OCI-LY1 (cell line): ENCODE results near the gene MAP1LC3A.

Source experiments
- H2AFZ ChIP-seq: fragments of 200-600 bp; sonication (generic), shearing (Covaris generic); 2 replicates; pipeline ENCODE4 v1.6.0; 2014; ENCODE audit warnings: antibody characterized with exemption, mild to moderate bottlenecking, low read length
- H3F3A ChIP-seq: fragments of 200-600 bp; sonication (generic), shearing (Covaris generic); 2 replicates; pipeline ENCODE4 v1.6.0; 2014; ENCODE audit warnings: mild to moderate bottlenecking, antibody characterized with exemption, low read length, moderate library complexity; ENCODE audit not compliant: insufficient read depth
- H3K27ac ChIP-seq: fragments of 200-600 bp; sonication (generic); 2 replicates; pipeline ENCODE4 v1.5.1; 2014; ENCODE audit warnings: low read length, mixed run types, mild to moderate bottlenecking, low read depth; ENCODE audit not compliant: poor library complexity, severe bottlenecking
- H3K27me3 ChIP-seq: fragments of 200-600 bp; sonication (generic); 2 replicates; pipeline ENCODE4 v1.6.0; 2014; ENCODE audit warnings: antibody characterized with exemption, mild to moderate bottlenecking, low read length, moderate library complexity; ENCODE audit not compliant: insufficient read depth
- H3K36me3 ChIP-seq: fragments of 200-600 bp; sonication (generic); 2 replicates; pipeline ENCODE4 v1.6.1; 2014; ENCODE audit warnings: mild to moderate bottlenecking, antibody characterized with exemption, low read length, moderate library complexity, mixed read lengths; ENCODE audit not compliant: insufficient read depth
- H3K4me1 ChIP-seq: fragments of 200-600 bp; sonication (generic); 2 replicates; pipeline ENCODE4 v1.5.1; 2014; ENCODE audit warnings: mild to moderate bottlenecking, low read length, moderate library complexity; ENCODE audit not compliant: insufficient read depth, severe bottlenecking
- H3K4me2 ChIP-seq: fragments of 200-600 bp; sonication (generic), shearing (Covaris generic); 2 replicates; pipeline ENCODE4 v1.6.1; 2014; ENCODE audit warnings: low read length
- H3K4me3 ChIP-seq: fragments of 200-600 bp; sonication (generic); 2 replicates; pipeline ENCODE4 v1.5.1; 2014; ENCODE audit warnings: low read length, low read depth, mild to moderate bottlenecking, mixed read lengths; ENCODE audit not compliant: poor library complexity, severe bottlenecking
- H3K79me2 ChIP-seq: fragments of 200-600 bp; shearing (Covaris generic); 2 replicates; pipeline ENCODE4 v1.6.1; 2016; ENCODE audit warnings: mixed run types, low read length, mixed read lengths; ENCODE audit not compliant: insufficient read depth
- H3K9ac ChIP-seq: fragments of 200-600 bp; sonication (generic), shearing (Covaris generic); 2 replicates; pipeline ENCODE4 v1.6.1; 2014; ENCODE audit warnings: mild to moderate bottlenecking, low read length, mixed read lengths
- H3K9me2 ChIP-seq: fragments of 200-600 bp; sonication (generic), shearing (Covaris generic); 2 replicates; pipeline ENCODE4 v1.6.1; 2014; ENCODE audit warnings: low read depth, mild to moderate bottlenecking, low read length, mixed read lengths
- H3K9me3 ChIP-seq: fragments of 200-600 bp; shearing (Covaris generic); 2 replicates; pipeline ENCODE4 v1.6.1; 2014; ENCODE audit warnings: low read length, mixed read lengths
- H4K20me1 ChIP-seq: fragments of 200-600 bp; sonication (generic), shearing (Covaris generic); 2 replicates; pipeline ENCODE4 v1.6.0; 2016; ENCODE audit warnings: mild to moderate bottlenecking, low read length; ENCODE audit not compliant: insufficient read depth
- EZH2 ChIP-seq: fragments of 200-600 bp; sonication (generic), shearing (Covaris generic); IDR thresholded peaks from 2 replicates; pipeline ENCODE4 v1.8.0; 2017; ENCODE audit warnings: borderline replicate concordance, mixed run types, mild to moderate bottlenecking, antibody characterized with exemption, low read length, moderate library complexity, mixed read lengths
- TF ChIP-seq, protein P1 (sequence below): fragments of 200-600 bp; sonication (generic), shearing (Covaris generic); IDR thresholded peaks from 2 replicates; pipeline ENCODE4 v1.5.1; 2017; ENCODE audit warnings: mild to moderate bottlenecking, antibody characterized with exemption, low read length, moderate library complexity, mixed read lengths

Gene MAP1LC3A

DNA sequence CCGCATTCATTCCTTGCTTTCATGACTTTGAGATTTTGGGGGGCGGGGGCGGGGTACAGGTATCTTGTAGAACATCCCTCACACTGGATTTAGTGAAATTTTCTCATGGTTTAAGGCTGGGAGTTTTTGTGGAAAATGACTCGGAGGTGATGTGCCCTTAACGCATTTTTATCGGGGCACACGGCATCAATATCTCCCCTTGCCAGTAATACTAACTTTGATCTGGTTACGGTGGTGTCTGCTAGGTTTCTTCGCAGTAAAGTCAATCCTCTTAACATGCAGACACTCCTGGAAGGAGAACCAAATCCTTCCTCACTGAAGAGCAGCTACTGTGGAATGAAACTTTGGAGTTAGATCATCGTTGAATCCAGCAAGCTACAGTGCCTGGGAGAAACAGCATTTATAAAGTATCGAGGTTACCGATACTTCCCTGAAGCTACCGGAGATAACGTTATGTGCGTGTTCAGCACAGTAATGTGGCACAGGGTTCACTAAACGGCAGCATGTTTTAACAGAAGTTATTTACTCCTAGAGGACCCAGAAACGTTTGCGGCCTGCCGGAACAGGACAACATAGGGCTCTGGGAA lies 43.5 kb upstream of the MAP1LC3A start:
- Histone ChIP-seq H3K4me2 (peak overlapping the region; percentile 83), H3F3A (no peaks in the 10 kb centered on the region; the same call in 1 of the 2 replicates)

DNA sequence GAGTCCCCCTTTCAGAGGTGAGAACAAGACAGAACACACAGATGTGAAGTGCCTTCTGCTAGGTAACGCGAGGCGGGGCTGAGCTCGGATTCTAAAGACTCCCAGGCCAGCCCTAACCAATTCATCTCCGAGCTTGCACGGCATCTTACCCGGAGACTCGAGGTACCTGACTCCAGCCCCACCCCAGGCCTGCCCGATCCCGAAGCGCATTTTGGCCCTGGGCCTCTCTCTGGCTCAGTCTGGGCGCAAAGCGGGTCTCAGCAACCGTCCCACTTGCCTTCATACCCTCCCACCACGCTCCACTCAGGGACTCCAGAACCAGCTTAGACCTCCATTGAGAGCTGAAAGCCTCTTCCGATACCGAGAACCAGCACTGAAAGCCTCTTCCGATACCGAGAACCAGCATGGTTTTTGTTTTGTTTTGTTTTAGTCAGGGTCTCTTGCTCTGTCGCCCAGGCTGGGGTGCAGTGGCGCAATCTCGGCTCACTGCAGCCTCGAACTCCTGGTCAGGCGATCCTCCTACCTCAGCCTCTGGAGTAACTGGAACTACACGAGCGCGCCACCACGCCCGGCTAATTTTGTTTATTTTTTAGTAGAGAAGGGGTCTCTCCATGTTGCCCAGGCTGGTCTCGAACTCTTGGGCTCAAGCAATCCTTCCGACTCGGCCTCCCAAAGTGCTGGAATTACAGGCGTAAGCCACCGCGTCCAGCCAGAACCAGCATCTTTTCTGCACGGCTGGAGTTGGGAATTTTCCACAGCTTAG lies 42.9 kb upstream of the MAP1LC3A start:
- Histone ChIP-seq H4K20me1 (no peaks in the 10 kb centered on the region), H3K9ac (peak overlapping the region; percentile 80), H3K9me3 (no peaks in the 10 kb centered on the region), H3K4me3 (peak overlapping the region; percentile 77), H3K79me2 (peaks cover 27% of the 10 kb centered on the region), H3K36me3 (peaks cover 4% of the 10 kb centered on the region; the same call in 1 of the 2 replicates), H3K27ac (peak overlapping the region; percentile 39), H2AFZ (peak overlapping the region; percentile 21; the same call in 1 of the 2 replicates), H3K4me1 (peaks cover 39% of the 10 kb centered on the region), H3K27me3 (no peaks in the 10 kb centered on the region), H3K4me2 (peak overlapping the region; percentile 83), H3F3A (no peaks in the 10 kb centered on the region), H3K9me2 (no peaks in the 10 kb centered on the region)
- TF ChIP-seq, protein P1, sequence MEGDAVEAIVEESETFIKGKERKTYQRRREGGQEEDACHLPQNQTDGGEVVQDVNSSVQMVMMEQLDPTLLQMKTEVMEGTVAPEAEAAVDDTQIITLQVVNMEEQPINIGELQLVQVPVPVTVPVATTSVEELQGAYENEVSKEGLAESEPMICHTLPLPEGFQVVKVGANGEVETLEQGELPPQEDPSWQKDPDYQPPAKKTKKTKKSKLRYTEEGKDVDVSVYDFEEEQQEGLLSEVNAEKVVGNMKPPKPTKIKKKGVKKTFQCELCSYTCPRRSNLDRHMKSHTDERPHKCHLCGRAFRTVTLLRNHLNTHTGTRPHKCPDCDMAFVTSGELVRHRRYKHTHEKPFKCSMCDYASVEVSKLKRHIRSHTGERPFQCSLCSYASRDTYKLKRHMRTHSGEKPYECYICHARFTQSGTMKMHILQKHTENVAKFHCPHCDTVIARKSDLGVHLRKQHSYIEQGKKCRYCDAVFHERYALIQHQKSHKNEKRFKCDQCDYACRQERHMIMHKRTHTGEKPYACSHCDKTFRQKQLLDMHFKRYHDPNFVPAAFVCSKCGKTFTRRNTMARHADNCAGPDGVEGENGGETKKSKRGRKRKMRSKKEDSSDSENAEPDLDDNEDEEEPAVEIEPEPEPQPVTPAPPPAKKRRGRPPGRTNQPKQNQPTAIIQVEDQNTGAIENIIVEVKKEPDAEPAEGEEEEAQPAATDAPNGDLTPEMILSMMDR = no peak
- no peak for TF ChIP-seq EZH2

More for the DNA sequence above, 43.5 kb upstream of the MAP1LC3A start:
- Histone ChIP-seq H3K9me3 (no peaks in the 10 kb centered on the region), H2AFZ (peak overlapping the region; percentile 23; the same call in 1 of the 2 replicates), H3K27me3 (no peaks in the 10 kb centered on the region), H3K36me3 (peaks cover 7% of the 10 kb centered on the region; the same call in 1 of the 2 replicates), H3K4me3 (peak overlapping the region; percentile 77), H3K79me2 (peaks cover 27% of the 10 kb centered on the region), H3K9ac (peak overlapping the region; percentile 80), H3K27ac (peak overlapping the region; percentile 39), H3K9me2 (no peaks in the 10 kb centered on the region), H3K4me1 (peaks cover 39% of the 10 kb centered on the region), H4K20me1 (no peaks in the 10 kb centered on the region)
- TF ChIP-seq, protein P1 = no peak
- TF ChIP-seq EZH2 = no peak

DNA sequence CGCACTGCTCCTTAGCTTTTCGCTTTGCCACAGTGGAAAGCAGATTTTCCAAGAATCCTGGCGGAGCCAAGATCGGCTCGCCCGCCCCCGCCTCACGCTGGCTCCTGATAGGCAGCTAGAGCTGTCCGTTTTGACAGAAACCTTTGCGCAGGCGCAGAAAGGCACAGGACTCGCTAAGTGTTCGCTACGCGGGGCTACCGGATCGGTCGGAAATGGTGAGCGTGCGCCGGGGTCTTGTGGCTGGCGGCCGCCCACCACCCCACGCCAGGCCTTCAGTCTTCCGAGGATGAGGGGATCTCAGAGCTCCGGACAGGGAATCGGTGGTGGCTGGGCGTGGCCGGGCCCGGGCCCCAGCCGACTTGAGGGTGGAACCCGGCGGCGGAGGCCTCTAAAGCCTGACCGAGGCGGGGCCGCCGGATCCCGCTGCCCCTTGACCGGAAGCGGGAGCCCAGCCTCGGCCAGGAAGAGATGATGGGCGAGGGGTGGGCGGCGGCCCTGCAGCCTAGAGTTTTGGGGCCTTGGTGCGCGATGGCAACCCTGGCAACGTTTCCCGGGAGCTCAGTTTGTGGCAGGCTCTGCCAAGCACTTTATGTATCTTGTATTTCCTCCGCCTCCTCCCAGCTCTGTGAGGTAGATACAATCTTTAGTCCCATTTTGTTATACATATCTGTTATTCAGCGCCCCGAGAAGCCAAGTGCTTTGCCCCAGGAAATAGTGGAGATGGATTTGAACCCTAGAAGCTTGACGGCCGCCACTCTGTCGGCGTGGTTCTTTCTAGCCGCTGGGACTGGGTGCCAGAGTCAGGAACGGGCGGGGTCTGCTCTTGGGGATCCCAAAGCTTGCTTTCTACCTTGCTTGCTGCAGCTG lies 42.0 kb upstream of the MAP1LC3A start, which contains the start of gene DYNLRB1:
Gene DYNLRB1, plus strand, starts transcription at position 176 of the 867 bp plus-strand sequence. Its CDS starts 37 bp downstream, at position 213.
- Histone ChIP-seq H3K9me3 (no peaks in the 10 kb centered on the region), H2AFZ (peak within 1 kb of the TSS; percentile 21; the same call in 1 of the 2 replicates), H3K79me2 (peaks cover 31% of the 10 kb centered on the region), H3K9ac (peak within 1 kb of the TSS; percentile 80), H3K4me3 (peak within 1 kb of the TSS; percentile 77), H3K27ac (peak within 1 kb of the TSS; percentile 39), H3K36me3 (no peaks in the 10 kb centered on the region), H4K20me1 (no peaks in the 10 kb centered on the region), H3K4me1 (peaks cover 39% of the 10 kb centered on the region), H3F3A (no peaks in the 10 kb centered on the region), H3K27me3 (no peaks in the 10 kb centered on the region), H3K4me2 (peak within 1 kb of the TSS; percentile 83), H3K9me2 (no peaks in the 10 kb centered on the region)
- TF ChIP-seq, protein P1 = no peak
- TF ChIP-seq EZH2 = no peak
